Mesendoderm (in vitro differentiated cells): ENCODE results near the gene TPPP2.

Experiments
- DNase-seq: peaks from one replicate; pipeline ENCODE4 v3.0.0; 2013
- H2AK5ac ChIP-seq: 2 replicates; pipeline ENCODE4 v1.6.1; 2013; ENCODE audit warnings: low read length, inconsistent platforms
- H2BK120ac ChIP-seq: 2 replicates; pipeline ENCODE4 v1.6.1; 2013; ENCODE audit warnings: low read depth, mild to moderate bottlenecking, low read length, moderate library complexity, mixed read lengths
- H2BK15ac ChIP-seq: replicated peaks from 2 replicates; pipeline ENCODE4 v1.6.1; 2013; ENCODE audit warnings: low read depth, mild to moderate bottlenecking, moderate library complexity
- H2BK5ac ChIP-seq: 2 replicates; pipeline ENCODE4 v1.6.1; 2013; ENCODE audit warnings: low read length, inconsistent platforms
- H3K18ac ChIP-seq: 2 replicates; pipeline ENCODE4 v1.6.1; 2013; ENCODE audit warnings: mild to moderate bottlenecking, low read length, mixed read lengths
- H3K23ac ChIP-seq: one replicate; pipeline ENCODE4 v1.6.1; 2013; ENCODE audit warnings: low read length
- H3K27ac ChIP-seq: 2 replicates; pipeline ENCODE4 v1.5.1; 2013; ENCODE audit warnings: low read depth, mild to moderate bottlenecking, inconsistent platforms, low read length, moderate library complexity
- H3K27me3 ChIP-seq: 2 replicates; pipeline ENCODE4 v1.6.1; 2013; ENCODE audit warnings: low read length, control low read depth, mild to moderate bottlenecking, inconsistent platforms; ENCODE audit not compliant: insufficient read depth, poor library complexity
- H3K36me3 ChIP-seq: 2 replicates; pipeline ENCODE4 v1.6.1; 2013; ENCODE audit warnings: low read length, inconsistent platforms; ENCODE audit not compliant: control insufficient read depth, insufficient read depth
- H3K4ac ChIP-seq: one replicate; pipeline ENCODE4 v1.6.1; 2013; ENCODE audit warnings: low read depth, mild to moderate bottlenecking, low read length, moderate library complexity
- H3K4me1 ChIP-seq: 2 replicates; pipeline ENCODE4 v1.6.1; 2013; ENCODE audit warnings: low read depth, low read length, inconsistent platforms; ENCODE audit not compliant: control insufficient read depth
- H3K4me2 ChIP-seq: 2 replicates; pipeline ENCODE4 v1.6.1; 2013; ENCODE audit warnings: low read length
- H3K4me3 ChIP-seq: 2 replicates; pipeline ENCODE4 v1.5.1; 2013; ENCODE audit warnings: mild to moderate bottlenecking, low read length
- H3K56ac ChIP-seq: one replicate; pipeline ENCODE4 v1.6.1; 2013; ENCODE audit warnings: low read length
- H3K79me1 ChIP-seq: 2 replicates; pipeline ENCODE4 v1.6.1; 2013; ENCODE audit warnings: low read length, inconsistent platforms
- H3K79me2 ChIP-seq: 2 replicates; pipeline ENCODE4 v1.6.1; 2013; ENCODE audit warnings: mild to moderate bottlenecking, low read length; ENCODE audit not compliant: control insufficient read depth, insufficient read depth
- H3K9ac ChIP-seq: 2 replicates; pipeline ENCODE4 v1.6.1; 2013; ENCODE audit warnings: low read length, inconsistent platforms
- H4K5ac ChIP-seq: one replicate; pipeline ENCODE4 v1.6.1; 2013; ENCODE audit warnings: low read length
- H4K8ac ChIP-seq: one replicate; pipeline ENCODE4 v1.6.1; 2013; ENCODE audit warnings: low read depth, mild to moderate bottlenecking, control low read depth, low read length, moderate library complexity
- WGBS: extraction: QIAGEN DNeasy Blood & Tissue Kit; methylation state at CpG from one replicate; pipeline ENCODE4 v1.1.7; 2013; ENCODE audit warnings: low lambda C conversion rate, missing lambda C conversion rate; ENCODE audit not compliant: insufficient coverage; ENCODE audit errors: extremely low coverage; 5-methylcytosine and 5-hydroxymethylcytosine counted together

Gene TPPP2

GRCh38 chr14:21074398-21075272 is 44.6 kb downstream of the TPPP2 start:
- no peak for DNase-seq
- no peaks in the 10 kb centered on the region for H3K27me3 ChIP-seq
- H2AK5ac ChIP-seq: no peak overlapping the region
- no peak overlapping the region for H3K4ac ChIP-seq
- WGBS: no CpG with 5 or more reads among the region's 26 CpGs
- H3K23ac ChIP-seq: no peak overlapping the region
- no peak overlapping the region for H2BK5ac ChIP-seq
- H3K79me2 ChIP-seq: peaks cover 3% of the 10 kb centered on the region
- H3K4me1 ChIP-seq: peaks cover 4% of the 10 kb centered on the region
- no peak overlapping the region for H4K5ac ChIP-seq
- no peak overlapping the region for H3K27ac ChIP-seq
- H3K36me3 ChIP-seq: peaks cover 20% of the 10 kb centered on the region
- no peak overlapping the region for H3K4me3 ChIP-seq
- no peak overlapping the region for H2BK15ac ChIP-seq
- no peak overlapping the region for H3K9ac ChIP-seq
- no peak overlapping the region for H3K4me2 ChIP-seq
- no peak overlapping the region for H4K8ac ChIP-seq
- H2BK120ac ChIP-seq: no peak overlapping the region
- H3K18ac ChIP-seq: no peak overlapping the region
- peaks cover 8% of the 10 kb centered on the region for H3K79me1 ChIP-seq
- H3K56ac ChIP-seq: no peak overlapping the region

- no CpG with 5 or more reads among the region's 9 CpGs for WGBS
- no peak overlapping the region for H2AK5ac ChIP-seq
- H3K4ac ChIP-seq: no peak overlapping the region
- no peak overlapping the region for H2BK15ac ChIP-seq
- H3K9ac ChIP-seq: no peak overlapping the region
- H2BK5ac ChIP-seq: no peak overlapping the region
- H3K27me3 ChIP-seq: no peaks in the 10 kb centered on the region
- H3K36me3 ChIP-seq: peaks cover 23% of the 10 kb centered on the region
- H3K56ac ChIP-seq: no peak overlapping the region
- DNase-seq: no peak
- no peak overlapping the region for H4K8ac ChIP-seq
- peaks cover 3% of the 10 kb centered on the region for H3K79me2 ChIP-seq
- no peak overlapping the region for H4K5ac ChIP-seq
- H2BK120ac ChIP-seq: no peak overlapping the region
- H3K27ac ChIP-seq: no peak overlapping the region
- H3K18ac ChIP-seq: no peak overlapping the region
- H3K4me2 ChIP-seq: no peak overlapping the region
- H3K79me1 ChIP-seq: peaks cover 8% of the 10 kb centered on the region
- H3K4me1 ChIP-seq: peaks cover 4% of the 10 kb centered on the region
- H3K23ac ChIP-seq: no peak overlapping the region
- no peak overlapping the region for H3K4me3 ChIP-seq
Observed at GRCh38 chr14:21075719-21076437, 45.9 kb downstream of the TPPP2 start.

- Histone ChIP-seq H3K18ac (no peak overlapping the region), H3K4ac (no peak overlapping the region), H3K27me3 (no peaks in the 10 kb centered on the region), H3K4me1 (no peaks in the 10 kb centered on the region), H3K56ac (no peak overlapping the region), H3K4me2 (no peak overlapping the region), H4K8ac (no peak overlapping the region), H2BK5ac (no peak overlapping the region), H3K27ac (no peak overlapping the region), H3K4me3 (no peak overlapping the region), H3K9ac (no peak overlapping the region), H4K5ac (no peak overlapping the region), H3K23ac (no peak overlapping the region), H2BK120ac (no peak overlapping the region), H3K36me3 (peaks cover 30% of the 10 kb centered on the region), H3K79me2 (peaks cover 1% of the 10 kb centered on the region), H3K79me1 (peaks cover 5% of the 10 kb centered on the region), H2AK5ac (no peak overlapping the region), H2BK15ac (no peak overlapping the region)
- no CpG with 5 or more reads among the region's 2 CpGs for WGBS
- DNase-seq: no peak
Observed at GRCh38 chr14:21077672-21078071, 47.7 kb downstream of the TPPP2 start.

- no peak overlapping the region for H3K9ac ChIP-seq
- peaks cover 31% of the 10 kb centered on the region for H3K36me3 ChIP-seq
- H3K23ac ChIP-seq: no peak overlapping the region
- no peaks in the 10 kb centered on the region for H3K79me2 ChIP-seq
- DNase-seq: no peak
- H2BK15ac ChIP-seq: no peak overlapping the region
- no peak overlapping the region for H3K27ac ChIP-seq
- no peak overlapping the region for H4K8ac ChIP-seq
- H3K4me1 ChIP-seq: no peaks in the 10 kb centered on the region
- no CpG with 5 or more reads among the region's 5 CpGs for WGBS
- H3K4ac ChIP-seq: no peak overlapping the region
- no peak overlapping the region for H3K18ac ChIP-seq
- no peak overlapping the region for H2BK120ac ChIP-seq
- no peak overlapping the region for H3K4me3 ChIP-seq
- H3K56ac ChIP-seq: no peak overlapping the region
- H4K5ac ChIP-seq: no peak overlapping the region
- peaks cover under 1% of the 10 kb centered on the region for H3K79me1 ChIP-seq
- no peak overlapping the region for H3K4me2 ChIP-seq
- no peaks in the 10 kb centered on the region for H3K27me3 ChIP-seq
- no peak overlapping the region for H2BK5ac ChIP-seq
- no peak overlapping the region for H2AK5ac ChIP-seq
Observed at GRCh38 chr14:21078287-21078686, 48.3 kb downstream of the TPPP2 start.

- Histone ChIP-seq H3K56ac (no peak overlapping the region), H3K9ac (no peak overlapping the region), H4K5ac (no peak overlapping the region), H3K27ac (no peak overlapping the region), H3K4me1 (no peaks in the 10 kb centered on the region), H2BK120ac (no peak overlapping the region), H2BK15ac (no peak overlapping the region), H4K8ac (no peak overlapping the region), H2AK5ac (no peak overlapping the region), H3K79me2 (no peaks in the 10 kb centered on the region), H3K18ac (no peak overlapping the region), H3K23ac (no peak overlapping the region), H3K27me3 (no peaks in the 10 kb centered on the region), H3K4me2 (no peak overlapping the region), H3K79me1 (no peaks in the 10 kb centered on the region), H2BK5ac (no peak overlapping the region), H3K36me3 (peaks cover 29% of the 10 kb centered on the region), H3K4me3 (no peak overlapping the region), H3K4ac (no peak overlapping the region)
- no peak for DNase-seq
- WGBS: no CpG with 5 or more reads among the region's 10 CpGs
Observed at GRCh38 chr14:21078726-21079125, 48.7 kb downstream of the TPPP2 start.
